H9 (cell line): ENCODE results near the gene ORAI2. TPM values are rescaled to one million over a fixed set of nuclear protein-coding genes. Genes with fewer than 3 reads are reported as not detected.
"Not testable (repeated sequence)": the region's sequence is repeated elsewhere in the genome, so short reads cannot be mapped to it uniquely, and the experiment has no call there.

Source experiments
- DNase-seq: peaks from one replicate; pipeline ENCODE4 v3.0.0-alpha.2; 2017
- H2AFZ ChIP-seq: one replicate; pipeline ENCODE4 v1.6.1; 2013; ENCODE audit warnings: mild to moderate bottlenecking, low read length, control low read depth, moderate library complexity
- H2AK5ac ChIP-seq: 2 replicates; pipeline ENCODE4 v1.6.1; 2013; ENCODE audit warnings: low read length, control low read depth, mixed read lengths; ENCODE audit not compliant: insufficient read length
- H2BK120ac ChIP-seq: one replicate; pipeline ENCODE4 v1.6.1; 2013; ENCODE audit warnings: low read depth, mild to moderate bottlenecking, low read length, control low read depth, inconsistent platforms; ENCODE audit not compliant: poor library complexity, severe bottlenecking
- H2BK12ac ChIP-seq: 2 replicates; pipeline ENCODE4 v1.6.1; 2013; ENCODE audit warnings: low read length, control low read depth, mixed read lengths, low read depth; ENCODE audit not compliant: insufficient read length
- H2BK15ac ChIP-seq: 2 replicates; pipeline ENCODE4 v1.6.1; 2013; ENCODE audit warnings: low read depth, low read length, control low read depth
- H2BK20ac ChIP-seq: one replicate; pipeline ENCODE4 v1.6.1; 2013; ENCODE audit warnings: low read depth, mild to moderate bottlenecking, low read length, control low read depth, inconsistent platforms; ENCODE audit not compliant: poor library complexity, severe bottlenecking
- H2BK5ac ChIP-seq: 2 replicates; pipeline ENCODE4 v1.6.1; 2013; ENCODE audit warnings: low read length, control low read depth, mixed read lengths; ENCODE audit not compliant: insufficient read length
- H3K14ac ChIP-seq: 2 replicates; pipeline ENCODE4 v1.6.1; 2013; ENCODE audit warnings: low read length, control low read depth; ENCODE audit not compliant: insufficient read depth
- H3K18ac ChIP-seq: 2 replicates; pipeline ENCODE4 v1.6.1; 2013; ENCODE audit warnings: low read depth, mild to moderate bottlenecking, mixed read lengths, low read length, control low read depth; ENCODE audit not compliant: insufficient read length
- H3K23ac ChIP-seq: 2 replicates; pipeline ENCODE4 v1.6.1; 2013; ENCODE audit warnings: low read length, control low read depth, mixed read lengths, low read depth; ENCODE audit not compliant: insufficient read length
- H3K23me2 ChIP-seq: 2 replicates; pipeline ENCODE4 v1.6.1; 2013; ENCODE audit warnings: low read depth, mild to moderate bottlenecking, mixed read lengths, low read length, control low read depth; ENCODE audit not compliant: insufficient read length, poor library complexity, severe bottlenecking
- H3K27ac ChIP-seq: 2 replicates; pipeline ENCODE4 v1.5.1; 2013; ENCODE audit warnings: low read length, control low read depth, mixed read lengths, low read depth; ENCODE audit not compliant: insufficient read length
- H3K27me3 ChIP-seq: 2 replicates; pipeline ENCODE4 v1.6.1; 2013; ENCODE audit warnings: low read length, control low read depth, inconsistent platforms; ENCODE audit not compliant: insufficient read depth
- H3K4ac ChIP-seq: 2 replicates; pipeline ENCODE4 v1.6.1; 2013; ENCODE audit warnings: low read depth, mild to moderate bottlenecking, control low read depth, inconsistent platforms, low read length, moderate library complexity
- H3K4me1 ChIP-seq: 2 replicates; pipeline ENCODE4 v1.6.1; 2013; ENCODE audit warnings: low read length, control low read depth, inconsistent platforms; ENCODE audit not compliant: insufficient read depth
- H3K4me2 ChIP-seq: 2 replicates; pipeline ENCODE4 v1.6.1; 2013; ENCODE audit warnings: low read length, control low read depth, mixed read lengths; ENCODE audit not compliant: insufficient read length, insufficient read depth
- H3K56ac ChIP-seq: 2 replicates; pipeline ENCODE4 v1.6.1; 2013; ENCODE audit warnings: low read depth, mild to moderate bottlenecking, mixed read lengths, low read length, control low read depth; ENCODE audit not compliant: insufficient read length
- H3K79me1 ChIP-seq: 2 replicates; pipeline ENCODE4 v1.6.1; 2013; ENCODE audit warnings: low read depth, mild to moderate bottlenecking, moderate library complexity, low read length, control low read depth, inconsistent platforms; ENCODE audit not compliant: insufficient read depth, poor library complexity, severe bottlenecking
- H3K79me2 ChIP-seq: 2 replicates; pipeline ENCODE4 v1.6.1; 2013; ENCODE audit warnings: low read length, control low read depth, inconsistent platforms; ENCODE audit not compliant: insufficient read depth
- H3K9ac ChIP-seq: 2 replicates; pipeline ENCODE4 v1.6.1; 2013; ENCODE audit warnings: low read length, control low read depth, mixed read lengths; ENCODE audit not compliant: insufficient read length; ENCODE audit errors: extremely low read depth
- H3K9me3 ChIP-seq: one replicate; pipeline ENCODE4 v1.6.1; 2013; ENCODE audit warnings: low read depth, low read length, inconsistent platforms; ENCODE audit not compliant: control insufficient read depth
- H3T11ph ChIP-seq: one replicate; pipeline ENCODE4 v1.6.1; 2013; ENCODE audit warnings: mild to moderate bottlenecking, low read length, control low read depth, inconsistent platforms
- H4K20me1 ChIP-seq: one replicate; pipeline ENCODE4 v1.6.1; 2013; ENCODE audit not compliant: control insufficient read depth, insufficient read length, insufficient read depth
- H4K5ac ChIP-seq: 2 replicates; pipeline ENCODE4 v1.6.1; 2013; ENCODE audit warnings: low read depth, mild to moderate bottlenecking, mixed read lengths, low read length, control low read depth; ENCODE audit not compliant: insufficient read length
- H4K8ac ChIP-seq: replicated peaks from 2 replicates; pipeline ENCODE4 v1.6.1; 2013; ENCODE audit warnings: low read length, control low read depth, mixed read lengths, low read depth; ENCODE audit not compliant: insufficient read length
- H4K91ac ChIP-seq: 2 replicates; pipeline ENCODE4 v1.6.1; 2013; ENCODE audit warnings: low read depth, mild to moderate bottlenecking, moderate library complexity, mixed read lengths, low read length, control low read depth; ENCODE audit not compliant: insufficient read length
- H3K27ac Mint-ChIP-seq, 3 experiments: 2 replicates in 2 of 3; 3 replicates in 1 of 3; pipeline ENCODE4 v1.8.0; 2020 to 2021; ENCODE audit warnings: mixed read lengths in 3 of 3, mild to moderate bottlenecking in 1 of 3, moderate library complexity in 1 of 3
- H3K27me3 Mint-ChIP-seq: 2 replicates; pipeline ENCODE4 v1.8.0; 2021; ENCODE audit warnings: low read depth, mild to moderate bottlenecking, moderate library complexity, mixed read lengths
- H3K36me3 Mint-ChIP-seq, 3 experiments: 2 replicates in 2 of 3; 3 replicates in 1 of 3; pipeline ENCODE4 v1.8.0; 2020 to 2021; ENCODE audit warnings: low read depth in 3 of 3, mixed read lengths in 3 of 3; ENCODE audit not compliant: insufficient read depth in 1 of 3
- H3K4me1 Mint-ChIP-seq, 2 experiments: 2 replicates each; pipeline ENCODE4 v1.8.0; 2020; ENCODE audit warnings: mixed read lengths in 2 of 2
- H3K4me3 Mint-ChIP-seq, 2 experiments: 2 replicates in 1 of 2; 3 replicates in 1 of 2; pipeline ENCODE4 v1.8.0; 2020 to 2021; ENCODE audit warnings: mild to moderate bottlenecking in 2 of 2, mixed read lengths in 2 of 2, moderate library complexity in 1 of 2
- H3K9me3 Mint-ChIP-seq, 2 experiments: 2 replicates in 1 of 2; 3 replicates in 1 of 2; pipeline ENCODE4 v1.8.0; 2020; ENCODE audit warnings: mild to moderate bottlenecking in 2 of 2, mixed read lengths in 2 of 2, moderate library complexity in 1 of 2
- WGBS: extraction: QIAGEN DNeasy Blood & Tissue Kit; methylation state at CpG from one replicate; pipeline ENCODE4 v1.1.7; 2013; ENCODE audit warnings: missing lambda C conversion rate, low lambda C conversion rate, mixed read lengths; ENCODE audit not compliant: insufficient read length; ENCODE audit errors: extremely low coverage; 5-methylcytosine and 5-hydroxymethylcytosine counted together
- total RNA-seq: library from RNA; stranded (reverse); gene quantifications from 2 replicates; pipeline ENCODE4 v1.2.1, GENCODE V29; 2021

ORAI2 gene
- total RNA-seq, 1 experiment from 2014 or later, result 26.6 TPM

GRCh38 chr7:102484317-102484716 is 50.9 kb downstream of the ORAI2 start:
- H2BK20ac ChIP-seq, H3K27ac ChIP-seq, DNase-seq, H3K27me3 Mint-ChIP-seq, H3K27me3 ChIP-seq, H3K56ac ChIP-seq, H4K20me1 ChIP-seq, H3K9ac ChIP-seq, H2BK12ac ChIP-seq, H3K4me1 ChIP-seq, H3K79me2 ChIP-seq, H3K9me3 ChIP-seq, H3K23me2 ChIP-seq, H3K9me3 Mint-ChIP-seq, H2BK120ac ChIP-seq, H3K36me3 Mint-ChIP-seq, H2AFZ ChIP-seq, H3K4me3 Mint-ChIP-seq, H4K8ac ChIP-seq, H3T11ph ChIP-seq, H2AK5ac ChIP-seq, H3K4me1 Mint-ChIP-seq, H3K23ac ChIP-seq, H2BK15ac ChIP-seq, H3K18ac ChIP-seq, H3K79me1 ChIP-seq, H3K14ac ChIP-seq, H3K27ac Mint-ChIP-seq, H2BK5ac ChIP-seq, H4K91ac ChIP-seq, H3K4ac ChIP-seq, H4K5ac ChIP-seq, H3K4me2 ChIP-seq: not testable (repeated sequence)
- WGBS, result no CpG with 5 or more reads among the region's 5 CpGs

- not testable (repeated sequence) for H4K91ac ChIP-seq, H2BK12ac ChIP-seq, H3K4ac ChIP-seq, H3K14ac ChIP-seq, H3K9me3 ChIP-seq, H3K36me3 Mint-ChIP-seq, H3K27ac ChIP-seq, H3K23me2 ChIP-seq, H3K56ac ChIP-seq, H3T11ph ChIP-seq, H3K4me3 Mint-ChIP-seq, H3K79me2 ChIP-seq, H3K27me3 Mint-ChIP-seq, H3K4me1 Mint-ChIP-seq, H4K8ac ChIP-seq, H2AFZ ChIP-seq, H2BK120ac ChIP-seq, H4K20me1 ChIP-seq, H2BK15ac ChIP-seq, H4K5ac ChIP-seq, H2BK5ac ChIP-seq, H3K27ac Mint-ChIP-seq, H3K4me1 ChIP-seq, H3K79me1 ChIP-seq, H2BK20ac ChIP-seq, H3K4me2 ChIP-seq, H3K18ac ChIP-seq, H3K27me3 ChIP-seq, DNase-seq, H3K23ac ChIP-seq, H3K9ac ChIP-seq, H3K9me3 Mint-ChIP-seq, H2AK5ac ChIP-seq
- no CpG with 5 or more reads among the region's 12 CpGs for WGBS
Observed at GRCh38 chr7:102490529-102491075, 57.2 kb downstream of the ORAI2 start.
